T-helper 1 cell treated with Interleukin-12 subunit alpha and Interleukin-12 subunit beta and Interleukin-4 antibody, amounts not matched to agents 30 μg/mL and 1 μg/mL, for 36 hours (primary cell): ENCODE data around the gene KCNE4.

Source experiments
- H3K27ac Mint-ChIP-seq: one replicate; pipeline ENCODE4 v1.8.0; 2021; ENCODE audit warnings: mild to moderate bottlenecking, mixed read lengths
- H3K27me3 Mint-ChIP-seq: one replicate; pipeline ENCODE4 v1.8.0; 2021; ENCODE audit warnings: low read depth, mixed read lengths
- H3K36me3 Mint-ChIP-seq: one replicate; pipeline ENCODE4 v1.8.0; 2021; ENCODE audit warnings: low read depth, mixed read lengths
- H3K4me1 Mint-ChIP-seq: one replicate; pipeline ENCODE4 v1.8.0; 2021; ENCODE audit warnings: low read depth, mixed read lengths
- H3K4me3 Mint-ChIP-seq: one replicate; pipeline ENCODE4 v1.8.0; 2021; ENCODE audit warnings: mild to moderate bottlenecking, moderate library complexity, mixed read lengths
- H3K9me3 Mint-ChIP-seq: one replicate; pipeline ENCODE4 v1.8.0; 2021; ENCODE audit warnings: mixed read lengths

The KCNE4 gene

GRCh38 chr2:223047260-223047761, 4.7 kb upstream of the KCNE4 start:
- Mint-ChIP-seq H3K4me3 (no peak overlapping the region), H3K9me3 (no peaks in the 10 kb centered on the region), H3K27ac (no peak overlapping the region), H3K4me1 (no peaks in the 10 kb centered on the region), H3K27me3 (no peaks in the 10 kb centered on the region), H3K36me3 (no peaks in the 10 kb centered on the region)

GRCh38 chr2:223048519-223048918, 3.5 kb upstream of the KCNE4 start:
- Mint-ChIP-seq H3K36me3 (no peaks in the 10 kb centered on the region), H3K4me1 (no peaks in the 10 kb centered on the region), H3K9me3 (no peaks in the 10 kb centered on the region), H3K4me3 (no peak overlapping the region), H3K27me3 (no peaks in the 10 kb centered on the region), H3K27ac (no peak overlapping the region)

GRCh38 chr2:223049356-223049755, 2.6 kb upstream of the KCNE4 start:
- Mint-ChIP-seq H3K27me3 (no peaks in the 10 kb centered on the region), H3K4me1 (no peaks in the 10 kb centered on the region), H3K36me3 (no peaks in the 10 kb centered on the region), H3K4me3 (no peak overlapping the region), H3K9me3 (no peaks in the 10 kb centered on the region), H3K27ac (no peak overlapping the region)

GRCh38 chr2:223050188-223050587, 1.8 kb upstream of the KCNE4 start:
- H3K27me3 Mint-ChIP-seq, result no peaks in the 10 kb centered on the region
- H3K4me3 Mint-ChIP-seq, result no peak overlapping the region
- H3K9me3 Mint-ChIP-seq, result no peaks in the 10 kb centered on the region

DNA sequence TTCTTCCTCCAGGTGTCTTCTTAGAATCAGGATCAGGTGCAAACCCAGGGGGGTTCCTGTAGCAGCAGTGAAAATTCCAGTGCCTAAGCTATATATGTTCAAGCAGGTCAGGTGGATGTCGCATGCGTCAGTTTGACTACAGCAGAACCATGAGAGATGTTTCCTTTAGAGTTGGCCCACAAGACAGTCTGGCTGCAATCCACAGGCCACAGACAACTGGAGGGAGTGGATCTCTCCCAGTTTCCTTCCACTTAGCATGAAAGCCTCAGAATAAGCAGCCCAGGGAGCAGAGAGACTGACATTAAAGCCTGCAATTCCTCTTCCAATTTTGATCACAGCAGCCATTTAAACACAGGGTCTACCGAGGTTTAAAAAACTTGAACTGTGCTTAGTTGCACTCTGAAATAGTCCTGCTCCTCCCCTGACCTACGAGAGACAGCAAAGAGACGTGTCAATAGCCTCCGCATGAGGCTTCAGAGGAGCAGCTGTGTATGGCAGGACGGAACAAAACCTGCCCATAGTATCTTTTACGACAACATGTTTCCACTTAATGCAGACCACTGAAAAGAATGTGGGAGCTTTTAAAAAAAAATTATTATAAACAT, 988 bp upstream of the KCNE4 start:
- Mint-ChIP-seq H3K27me3 (no peaks in the 10 kb centered on the region), H3K27ac (no peak overlapping the region), H3K9me3 (no peaks in the 10 kb centered on the region), H3K4me1 (no peaks in the 10 kb centered on the region), H3K4me3 (no peak overlapping the region), H3K36me3 (no peaks in the 10 kb centered on the region)

More at GRCh38 chr2:223050188-223050587, 1.8 kb upstream of the KCNE4 start:
- Mint-ChIP-seq H3K4me1 (no peaks in the 10 kb centered on the region), H3K36me3 (no peaks in the 10 kb centered on the region), H3K27ac (no peak overlapping the region)

GRCh38 chr2:223052548-223053483, 826 bp downstream of the KCNE4 start:
- Mint-ChIP-seq H3K4me1 (no peaks in the 10 kb centered on the region), H3K4me3 (no peak overlapping the region), H3K36me3 (no peaks in the 10 kb centered on the region), H3K9me3 (no peaks in the 10 kb centered on the region), H3K27me3 (no peaks in the 10 kb centered on the region), H3K27ac (no peak overlapping the region)

DNA sequence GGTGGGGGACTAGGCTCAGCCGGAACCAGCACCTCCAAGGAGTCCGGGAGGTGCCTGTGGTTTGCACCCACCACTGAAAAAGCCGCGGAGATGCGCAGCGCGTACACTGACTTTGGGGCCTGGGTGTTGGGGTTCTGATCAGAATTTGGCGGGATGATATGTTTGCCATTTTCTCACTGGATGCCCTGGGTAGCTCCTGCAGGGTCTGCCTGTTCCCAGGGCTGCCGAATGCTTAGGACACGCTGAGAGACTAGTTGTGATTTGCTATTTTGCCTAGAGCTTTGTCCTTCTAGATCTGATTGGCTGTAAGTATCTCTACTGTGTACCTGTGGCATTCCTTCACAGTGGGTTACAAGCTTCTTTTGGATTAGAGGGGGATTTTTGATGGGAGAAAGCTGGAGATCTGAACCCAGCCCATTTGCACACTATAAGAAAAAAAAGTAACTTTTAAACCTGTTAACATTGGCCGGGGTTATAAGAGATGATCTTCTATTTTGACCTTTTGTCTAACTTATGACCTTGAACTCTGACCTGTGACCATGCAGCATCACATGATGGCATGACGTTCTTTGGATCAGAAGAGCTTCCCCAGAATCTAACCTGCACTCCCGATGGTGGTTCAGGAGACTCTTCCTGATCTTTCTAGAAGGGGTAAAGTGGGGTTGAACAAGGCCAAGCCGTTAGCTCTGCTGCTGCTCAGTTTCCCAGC, 1.6 kb downstream of the KCNE4 start:
- Mint-ChIP-seq H3K36me3 (no peaks in the 10 kb centered on the region), H3K27ac (no peak overlapping the region), H3K27me3 (no peaks in the 10 kb centered on the region), H3K4me1 (no peaks in the 10 kb centered on the region), H3K4me3 (no peak overlapping the region), H3K9me3 (no peaks in the 10 kb centered on the region)

DNA sequence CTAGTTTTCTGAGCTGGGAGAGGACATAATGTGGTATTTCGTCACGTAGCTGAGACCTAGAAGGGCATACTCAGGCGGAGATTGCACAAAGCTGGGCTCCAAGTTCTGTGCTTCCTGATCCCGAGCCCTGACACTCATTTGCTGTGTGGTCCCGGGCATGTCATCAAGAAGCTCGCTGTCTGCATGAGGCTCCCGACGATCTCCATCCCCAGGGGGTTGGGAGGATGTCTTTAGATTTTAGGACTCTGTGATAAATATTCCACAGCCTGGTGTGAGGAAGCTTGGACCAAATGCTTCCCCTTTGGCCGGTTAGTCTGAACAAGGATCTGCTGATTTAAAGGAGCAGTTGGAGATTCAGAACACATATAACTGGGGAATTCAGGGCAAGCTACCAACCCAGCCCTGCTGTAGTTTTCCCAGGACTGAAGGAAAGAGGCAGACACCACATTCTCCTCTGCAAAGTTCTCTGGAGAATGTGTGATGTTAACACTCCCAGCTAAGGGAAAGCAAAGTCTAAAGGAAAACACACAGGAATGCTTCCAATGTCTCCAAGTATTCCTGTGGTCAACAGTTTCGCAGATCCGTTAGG, 2.3 kb downstream of the KCNE4 start:
- no peaks in the 10 kb centered on the region for H3K4me1 Mint-ChIP-seq
- no peak overlapping the region for H3K27ac Mint-ChIP-seq
- H3K27me3 Mint-ChIP-seq, result no peaks in the 10 kb centered on the region
- no peak overlapping the region for H3K4me3 Mint-ChIP-seq
- no peaks in the 10 kb centered on the region for H3K9me3 Mint-ChIP-seq
- no peaks in the 10 kb centered on the region for H3K36me3 Mint-ChIP-seq

DNA sequence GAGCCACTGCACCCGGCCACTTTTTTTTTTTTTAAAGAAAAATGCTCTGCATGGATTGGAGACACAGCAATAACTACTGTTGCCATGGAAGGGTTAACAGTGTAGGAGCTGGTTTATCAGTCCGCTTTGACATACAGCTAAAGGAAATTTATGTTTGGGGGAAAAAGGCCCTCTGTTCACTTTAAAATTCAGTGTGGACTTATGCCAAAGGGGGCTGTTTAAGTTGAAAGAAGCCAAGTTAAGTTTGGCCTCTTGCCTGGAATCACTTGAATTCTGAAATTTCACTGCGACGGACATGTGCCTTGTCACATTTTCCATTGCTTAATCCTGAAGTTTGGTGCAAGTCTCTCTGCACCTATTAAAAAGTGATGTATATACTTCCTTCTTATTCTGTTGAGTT, 3.1 kb downstream of the KCNE4 start:
- Mint-ChIP-seq H3K27me3 (no peaks in the 10 kb centered on the region), H3K4me1 (no peaks in the 10 kb centered on the region), H3K27ac (no peak overlapping the region), H3K36me3 (no peaks in the 10 kb centered on the region), H3K9me3 (no peaks in the 10 kb centered on the region), H3K4me3 (no peak overlapping the region)

- H3K4me1 Mint-ChIP-seq, result no peaks in the 10 kb centered on the region
- no peaks in the 10 kb centered on the region for H3K27me3 Mint-ChIP-seq
- no peaks in the 10 kb centered on the region for H3K36me3 Mint-ChIP-seq
- no peak overlapping the region for H3K4me3 Mint-ChIP-seq
- H3K27ac Mint-ChIP-seq, result no peak overlapping the region
- no peaks in the 10 kb centered on the region for H3K9me3 Mint-ChIP-seq
These were observed 3.8 kb downstream of the KCNE4 start for GRCh38 chr2:223055836-223056235.

GRCh38 chr2:223056701-223057418, 4.9 kb downstream of the KCNE4 start:
- H3K27me3 Mint-ChIP-seq, result no peaks in the 10 kb centered on the region
- H3K9me3 Mint-ChIP-seq, result no peaks in the 10 kb centered on the region
- no peak overlapping the region for H3K27ac Mint-ChIP-seq
- H3K36me3 Mint-ChIP-seq, result no peaks in the 10 kb centered on the region
- H3K4me3 Mint-ChIP-seq, result no peak overlapping the region
- H3K4me1 Mint-ChIP-seq, result no peaks in the 10 kb centered on the region

- H3K36me3 Mint-ChIP-seq, result no peaks in the 10 kb centered on the region
- H3K27me3 Mint-ChIP-seq, result no peaks in the 10 kb centered on the region
- no peaks in the 10 kb centered on the region for H3K9me3 Mint-ChIP-seq
- H3K27ac Mint-ChIP-seq, result no peak overlapping the region
- H3K4me1 Mint-ChIP-seq, result no peaks in the 10 kb centered on the region
- H3K4me3 Mint-ChIP-seq, result no peak overlapping the region
These were observed 5.6 kb downstream of the KCNE4 start for GRCh38 chr2:223057569-223057968.

- no peaks in the 10 kb centered on the region for H3K4me1 Mint-ChIP-seq
- no peaks in the 10 kb centered on the region for H3K27me3 Mint-ChIP-seq
- H3K27ac Mint-ChIP-seq, result no peak overlapping the region
- no peaks in the 10 kb centered on the region for H3K9me3 Mint-ChIP-seq
- H3K4me3 Mint-ChIP-seq, result no peak overlapping the region
- H3K36me3 Mint-ChIP-seq, result no peaks in the 10 kb centered on the region
These were observed 7.1 kb downstream of the KCNE4 start for GRCh38 chr2:223058952-223059716.
